Measurements from ENCODE around the gene CKAP4. TPM values are rescaled to one million over a fixed set of nuclear protein-coding genes. Genes with fewer than 3 reads are reported as not detected.
A peak's percentile ranks its signal among the peaks of the same experiment; 100 is the strongest.

CKAP4 gene
- total RNA-seq, 1 donor, result 217 TPM

GRCh38 chr12:106274575-106275121 lies 26.8 kb upstream of the CKAP4 start:
- DNase-seq (ENCODE audit: low read depth), result peak; percentile 46
- TF ChIP-seq, protein P1, sequence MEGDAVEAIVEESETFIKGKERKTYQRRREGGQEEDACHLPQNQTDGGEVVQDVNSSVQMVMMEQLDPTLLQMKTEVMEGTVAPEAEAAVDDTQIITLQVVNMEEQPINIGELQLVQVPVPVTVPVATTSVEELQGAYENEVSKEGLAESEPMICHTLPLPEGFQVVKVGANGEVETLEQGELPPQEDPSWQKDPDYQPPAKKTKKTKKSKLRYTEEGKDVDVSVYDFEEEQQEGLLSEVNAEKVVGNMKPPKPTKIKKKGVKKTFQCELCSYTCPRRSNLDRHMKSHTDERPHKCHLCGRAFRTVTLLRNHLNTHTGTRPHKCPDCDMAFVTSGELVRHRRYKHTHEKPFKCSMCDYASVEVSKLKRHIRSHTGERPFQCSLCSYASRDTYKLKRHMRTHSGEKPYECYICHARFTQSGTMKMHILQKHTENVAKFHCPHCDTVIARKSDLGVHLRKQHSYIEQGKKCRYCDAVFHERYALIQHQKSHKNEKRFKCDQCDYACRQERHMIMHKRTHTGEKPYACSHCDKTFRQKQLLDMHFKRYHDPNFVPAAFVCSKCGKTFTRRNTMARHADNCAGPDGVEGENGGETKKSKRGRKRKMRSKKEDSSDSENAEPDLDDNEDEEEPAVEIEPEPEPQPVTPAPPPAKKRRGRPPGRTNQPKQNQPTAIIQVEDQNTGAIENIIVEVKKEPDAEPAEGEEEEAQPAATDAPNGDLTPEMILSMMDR (IDR thresholded peaks at IDR 0.05; ENCODE audit: insufficient read depth, low read length), result no peak
- no peak overlapping the region for H3K4me3 ChIP-seq (ENCODE audit: low read depth, low read length)

GRCh38 chr12:106274012-106274411 lies 26.2 kb upstream of the CKAP4 start:
- DNase-seq (ENCODE audit: low read depth), result no peak
- H3K4me3 ChIP-seq (ENCODE audit: low read depth, low read length), result no peak overlapping the region
- TF ChIP-seq, protein P1 (IDR thresholded peaks at IDR 0.05; ENCODE audit: insufficient read depth, low read length), result no peak

DNA sequence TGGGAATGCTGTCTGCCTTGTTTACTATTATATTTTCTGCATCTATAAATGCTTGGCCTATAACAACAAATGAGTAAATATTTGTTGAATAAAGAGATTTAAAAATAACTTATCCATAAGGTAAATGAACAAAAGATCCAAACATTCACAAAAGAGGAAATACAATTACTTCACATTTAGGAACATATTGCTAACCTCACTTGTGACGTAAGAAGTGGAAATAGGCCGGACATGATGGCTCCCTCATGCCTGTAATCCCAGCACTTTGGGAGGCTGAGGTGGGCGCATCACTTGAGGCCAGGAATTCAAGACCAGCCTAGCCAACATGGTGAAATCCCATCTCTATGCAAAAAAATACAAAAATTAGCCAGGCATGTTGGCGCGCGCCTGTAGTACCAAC lies 25.7 kb upstream of the CKAP4 start:
- no peak overlapping the region for H3K4me3 ChIP-seq (ENCODE audit: low read depth, low read length)
- TF ChIP-seq, protein P1 (IDR thresholded peaks at IDR 0.05; ENCODE audit: insufficient read depth, low read length), result no peak
- no peak for DNase-seq (ENCODE audit: low read depth)

DNA sequence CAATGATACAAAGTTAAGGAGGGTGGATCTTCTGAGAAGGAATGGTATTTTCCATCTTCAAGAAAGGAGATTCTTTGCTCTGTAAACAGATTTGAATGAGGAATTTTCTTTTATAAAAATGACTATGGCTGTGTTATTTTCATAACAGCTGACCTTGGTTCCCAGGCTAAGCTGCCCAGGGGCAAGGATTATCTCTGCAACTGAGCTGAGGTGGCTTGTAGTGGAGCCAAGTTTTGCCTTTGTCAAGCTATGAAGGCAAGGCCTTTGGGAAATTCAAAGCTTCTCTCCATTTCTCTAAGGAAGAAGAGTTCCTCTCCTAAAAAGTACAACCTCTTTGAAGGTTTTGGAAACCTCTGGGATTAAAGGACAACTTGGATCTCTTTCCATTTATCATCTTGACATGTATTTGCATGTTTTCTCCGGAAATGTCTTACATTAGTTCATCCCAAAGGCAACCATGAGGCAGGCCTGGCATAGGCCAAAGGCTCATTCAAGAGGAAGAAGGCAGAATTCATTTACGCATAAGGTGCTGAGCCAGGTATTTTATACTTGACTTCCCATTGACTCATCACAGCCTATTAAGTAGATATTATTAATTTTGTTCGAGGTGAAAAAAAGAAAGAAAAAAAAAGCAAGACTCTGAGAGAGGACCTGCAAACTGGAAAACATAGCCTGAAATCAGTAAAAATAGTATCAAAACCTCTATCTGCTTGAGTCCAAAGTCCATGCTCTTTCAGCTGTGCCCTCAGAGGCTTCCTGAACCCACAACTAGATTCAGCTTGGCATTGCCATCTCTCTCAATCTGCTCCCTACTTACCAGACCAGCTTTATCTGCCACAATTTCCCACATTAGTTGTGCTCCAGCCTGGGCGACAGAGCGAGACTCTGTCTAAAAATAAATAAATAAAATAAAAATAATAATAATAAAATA lies 24.0 kb upstream of the CKAP4 start:
- DNase-seq (ENCODE audit: low read depth), result no peak
- no peak overlapping the region for H3K4me3 ChIP-seq (ENCODE audit: low read depth, low read length)
- TF ChIP-seq, protein P1 (IDR thresholded peaks at IDR 0.05; ENCODE audit: insufficient read depth, low read length), result no peak

GRCh38 chr12:106269150-106269771 lies 21.4 kb upstream of the CKAP4 start:
- no peak for DNase-seq (ENCODE audit: low read depth)
- TF ChIP-seq, protein P1 (IDR thresholded peaks at IDR 0.05; ENCODE audit: insufficient read depth, low read length), result no peak
- H3K4me3 ChIP-seq (ENCODE audit: low read depth, low read length), result no peak overlapping the region

- TF ChIP-seq, protein P1 (IDR thresholded peaks at IDR 0.05; ENCODE audit: insufficient read depth, low read length), result no peak
- DNase-seq (ENCODE audit: low read depth), result no peak
- H3K4me3 ChIP-seq (ENCODE audit: low read depth, low read length), result no peak overlapping the region
Measured at GRCh38 chr12:106267535-106267934, 19.7 kb upstream of the CKAP4 start.
